ENCODE measurements around the gene ACOXL. TPM values are rescaled to one million over a fixed set of nuclear protein-coding genes. Genes with fewer than 3 reads are reported as not detected.

ACOXL gene
- total and polyA plus RNA-seq, 10 of the 15 experiments (the other 5 are each of a cell fraction or from before 2014, with no cell fraction given) = 0.05 to 1.3 (median 0.71) TPM

GRCh38 chr2:111118481-111118980 is 386.2 kb downstream of the ACOXL start:
- POLR2A ChIA-PET = no interaction called here
- CTCF ChIA-PET = interaction anchor here (1.6 to 2.2 kb wide), 3 partner anchors 76 to 583 kb away, joined by 4 to 16 read pairs (median 7); no protein-coding TSS in a partner anchor
- no peaks in the 10 kb centered on the region; the same call in 2 of the 3 replicates for H3K9me3 ChIP-seq (replicated peaks; ENCODE audit: control insufficient read depth, insufficient read depth, low read length)
- no peak for ATAC-seq
- H3K4me1 ChIP-seq (ENCODE audit: control insufficient read depth, insufficient read depth, low read length) = peaks cover 38% of the 10 kb centered on the region
- H3K4me2 ChIP-seq (ENCODE audit: control insufficient read depth, insufficient read depth) = peak overlapping the region; percentile 65
- TF ChIP-seq EGR1 (IDR thresholded peaks at IDR 0.05; ENCODE audit: borderline replicate concordance in 1 of 2, low read depth in 2 of 2, low read length in 2 of 2) = no peak
- no peak for TF ChIP-seq DPF2 (IDR thresholded peaks at IDR 0.05)
- TF ChIP-seq IRF4 (IDR thresholded peaks at IDR 0.05; ENCODE audit: low read depth, low read length) = no peak
- TF ChIP-seq FOXM1 (IDR thresholded peaks at IDR 0.05; ENCODE audit: low read depth, low read length) = no peak
- 0 out of 2 replicates have a peak, but pooled peaks have one; percentile 12 for TF ChIP-seq EZH2 (IDR thresholded peaks at IDR 0.05; ENCODE audit: borderline replicate concordance, control insufficient read depth, low read depth, low read length)
- H2AFZ ChIP-seq (ENCODE audit: control insufficient read depth, low read depth, low read length) = no peak overlapping the region
- RAD21 ChIA-PET (ENCODE audit: unreplicated experiment) = interaction anchor here (0.7 to 2.2 kb wide), 2 partner anchors 76 to 99 kb away, joined by 3 to 11 read pairs; no protein-coding TSS in a partner anchor
- in situ Hi-C loops (cut with MboI) = loop anchor here (5.0 to 10.0 kb wide), 2 partner anchors 306 to 586 kb away; no protein-coding TSS in a partner anchor
- peaks cover 12% of the 10 kb centered on the region for H3K79me2 ChIP-seq (ENCODE audit: control insufficient read depth, insufficient read depth, low read length)
- no peak overlapping the region for H3K9ac ChIP-seq (ENCODE audit: control insufficient read depth, insufficient read depth, low read length)
- FAIRE-seq = no peak
- 5% methylated on average over 33 of the region's 33 CpGs for WGBS (ENCODE audit: insufficient coverage, insufficient replicate concordance, low lambda C conversion rate, missing lambda C conversion rate)
- H3K27ac ChIP-seq (ENCODE audit: control insufficient read depth, insufficient read depth) = no peak overlapping the region
- SMC1A ChIA-PET (ENCODE audit: uncharacterized antibody, unreplicated experiment) = interaction anchor here (1.6 kb wide), 1 partner anchor 305 kb away, joined by 5 read pairs; no protein-coding TSS in a partner anchor
- intact Hi-C loops (cut with micrococcal nuclease; ENCODE audit: unreplicated experiment) = loop anchor here (5.0 to 10.0 kb wide), 3 partner anchors 241 to 579 kb away; no protein-coding TSS in a partner anchor
- H3K4me3 ChIP-seq = no peak overlapping the region
- no peaks in the 10 kb centered on the region for H3K36me3 ChIP-seq (ENCODE audit: control insufficient read depth in 2 of 2, insufficient read depth in 2 of 2, low read length in 1 of 2)
- no TSS peak for BruUV-seq (replicated peaks)
- peaks cover 8 to 38% of the 10 kb centered on the region in 2 experiments for H3K27me3 ChIP-seq (replicated peaks in 1 of 2; ENCODE audit: control insufficient read depth in 2 of 2, insufficient read depth in 2 of 2, low read length in 1 of 2)
- H4K20me1 ChIP-seq (ENCODE audit: control insufficient read depth, insufficient read depth) = no peaks in the 10 kb centered on the region
- DNase-seq (ENCODE audit: low read depth, low spot score) = no peak

Data from GM12878 (cell line).